T-helper 17 cell (primary cell): ENCODE data around the gene EIF4H. TPM values are rescaled to one million over a fixed set of nuclear protein-coding genes. Genes with fewer than 3 reads are reported as not detected.
"Not testable (repeated sequence)": the region's sequence is repeated elsewhere in the genome, so short reads cannot be mapped to it uniquely, and the experiment has no call there.

Experiments
- ATAC-seq: fragments of 150-1000 bp; cut with Tn5 transposase; 2 replicates; pipeline ENCODE4 v1.10.0; 2021; ENCODE audit warnings: mild to moderate bottlenecking, moderate library complexity
- DNase-seq, 3 donors: peaks; one replicate each; pipeline versions ENCODE4 v3.0.0 to v3.0.0-alpha.2; 2020 to 2021
- H3K9me3 ChIP-seq: one replicate; pipeline ENCODE4 v1.7.0; 2013; ENCODE audit warnings: low read length, mild to moderate bottlenecking; ENCODE audit not compliant: control insufficient read depth, poor library complexity, severe bottlenecking
- H3K27ac Mint-ChIP-seq: one replicate; pipeline ENCODE4 v1.8.0; 2022; ENCODE audit warnings: mild to moderate bottlenecking, moderate library complexity, mixed read lengths
- H3K27me3 Mint-ChIP-seq: one replicate; pipeline ENCODE4 v1.8.0; 2022; ENCODE audit warnings: mixed read lengths
- H3K36me3 Mint-ChIP-seq: one replicate; pipeline ENCODE4 v1.8.0; 2022; ENCODE audit warnings: low read depth, mixed read lengths
- H3K4me1 Mint-ChIP-seq: one replicate; pipeline ENCODE4 v1.8.0; 2022; ENCODE audit warnings: mild to moderate bottlenecking, mixed read lengths
- H3K4me3 Mint-ChIP-seq: one replicate; pipeline ENCODE4 v1.8.0; 2022; ENCODE audit warnings: mild to moderate bottlenecking, moderate library complexity, mixed read lengths
- total RNA-seq, 4 donors: library from RNA in 2 of 4; stranded (reverse) in 2 of 4; gene quantifications; one replicate each; pipeline ENCODE4 v1.2.3 and lab custom pipeline; 2022 to 2026

The EIF4H gene
- total RNA-seq, 2 donors from 2014 or later = 242 to 255 TPM

DNA sequence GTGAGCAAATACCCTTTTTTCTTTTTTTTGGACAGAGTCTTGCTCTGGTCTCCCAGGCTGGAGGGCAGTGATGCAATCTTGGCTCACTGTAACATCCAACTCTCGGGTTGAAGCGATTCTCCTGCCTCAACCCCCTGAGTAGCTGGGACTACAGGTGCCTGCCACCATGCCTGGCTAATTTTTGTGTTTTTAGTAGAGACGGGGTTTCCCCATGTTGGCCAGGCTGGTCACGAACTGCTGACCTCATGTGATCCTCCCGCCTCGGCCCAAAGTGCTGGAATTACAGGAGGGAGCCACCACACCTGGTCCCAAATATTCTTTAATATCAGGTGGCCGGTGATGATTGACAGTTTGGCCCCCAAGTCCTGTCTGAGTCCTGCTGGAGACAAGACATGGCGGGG lies 42.2 kb downstream of the EIF4H start:
- no peaks in the 10 kb centered on the region for H3K9me3 ChIP-seq
- DNase-seq = no peak
- no peaks in the 10 kb centered on the region for H3K36me3 Mint-ChIP-seq
- H3K27ac Mint-ChIP-seq = peak overlapping the region; percentile 56
- ATAC-seq = no peak
- H3K4me1 Mint-ChIP-seq = peaks cover 12% of the 10 kb centered on the region
- no peak overlapping the region for H3K4me3 Mint-ChIP-seq
- H3K27me3 Mint-ChIP-seq = no peaks in the 10 kb centered on the region

DNA sequence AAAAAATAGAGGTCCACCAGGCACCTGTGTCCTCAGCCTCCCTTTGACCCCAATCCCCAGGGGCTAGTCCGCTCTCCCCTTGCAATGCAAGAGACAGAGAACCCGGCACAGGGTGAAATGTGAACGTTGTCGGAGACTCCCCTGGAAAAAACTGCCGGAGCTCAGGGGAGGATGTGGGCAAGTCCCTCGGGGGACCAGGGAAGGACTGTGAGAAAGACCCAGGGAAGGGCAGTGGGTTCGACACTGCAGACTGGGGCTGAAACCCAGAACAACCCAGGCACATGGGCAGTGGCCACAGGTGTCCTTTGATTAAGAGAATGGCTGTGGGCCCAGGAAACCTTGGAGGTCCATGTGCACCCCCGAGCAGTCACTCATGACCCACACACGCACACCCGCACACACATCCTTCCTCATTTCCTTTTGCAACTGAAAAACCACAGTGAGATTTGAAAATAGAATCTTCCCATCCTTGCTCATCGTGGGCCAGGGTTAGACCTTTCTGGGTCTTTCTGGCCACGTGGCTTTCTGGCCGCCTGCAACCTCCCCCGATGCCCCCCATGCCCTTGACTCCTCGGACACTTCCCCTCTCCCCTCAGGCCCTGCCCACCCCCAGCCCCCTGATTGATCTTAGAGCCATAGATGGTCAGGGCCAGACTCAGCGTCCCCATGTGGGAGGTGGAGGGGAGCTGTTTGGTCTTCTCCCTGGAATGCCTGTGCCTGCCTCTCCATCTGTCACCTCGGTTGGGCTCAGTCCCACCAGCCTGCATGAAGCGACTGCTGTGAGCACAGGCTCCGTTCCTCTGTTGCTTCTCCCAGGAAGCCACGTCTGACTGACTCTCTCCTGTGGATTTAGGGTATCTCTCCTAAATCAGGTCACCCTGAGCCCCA lies 43.5 kb downstream of the EIF4H start:
- ATAC-seq = peak; percentile 61
- DNase-seq = no peak
- Mint-ChIP-seq H3K4me1 (peaks cover 13% of the 10 kb centered on the region), H3K36me3 (no peaks in the 10 kb centered on the region), H3K4me3 (peak overlapping the region; percentile 63), H3K27ac (no peak overlapping the region), H3K27me3 (no peaks in the 10 kb centered on the region)
- no peaks in the 10 kb centered on the region for H3K9me3 ChIP-seq

DNA sequence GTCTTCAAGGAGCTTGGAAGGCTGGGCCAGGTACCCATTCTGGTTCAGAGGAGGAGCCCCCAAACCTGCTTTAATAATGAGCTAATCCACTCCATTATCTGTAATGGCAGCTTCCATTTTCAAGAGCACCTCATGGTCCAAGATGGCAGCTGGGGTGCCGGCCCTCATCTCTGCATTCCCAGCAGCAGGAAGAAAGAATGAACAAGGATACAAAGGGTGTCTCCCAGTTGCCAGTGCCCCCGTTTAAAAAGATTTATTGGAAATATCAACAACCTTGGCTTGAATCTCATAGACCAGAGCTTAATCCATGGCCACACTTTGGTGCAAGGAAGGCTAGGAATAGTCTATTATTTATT lies 44.2 kb downstream of the EIF4H start:
- peaks cover 13% of the 10 kb centered on the region for H3K4me1 Mint-ChIP-seq
- DNase-seq = no peak
- ATAC-seq = no peak
- peak overlapping the region; percentile 63 for H3K4me3 Mint-ChIP-seq
- no peaks in the 10 kb centered on the region for H3K36me3 Mint-ChIP-seq
- no peaks in the 10 kb centered on the region for H3K27me3 Mint-ChIP-seq
- H3K9me3 ChIP-seq = no peaks in the 10 kb centered on the region
- no peak overlapping the region for H3K27ac Mint-ChIP-seq

DNA sequence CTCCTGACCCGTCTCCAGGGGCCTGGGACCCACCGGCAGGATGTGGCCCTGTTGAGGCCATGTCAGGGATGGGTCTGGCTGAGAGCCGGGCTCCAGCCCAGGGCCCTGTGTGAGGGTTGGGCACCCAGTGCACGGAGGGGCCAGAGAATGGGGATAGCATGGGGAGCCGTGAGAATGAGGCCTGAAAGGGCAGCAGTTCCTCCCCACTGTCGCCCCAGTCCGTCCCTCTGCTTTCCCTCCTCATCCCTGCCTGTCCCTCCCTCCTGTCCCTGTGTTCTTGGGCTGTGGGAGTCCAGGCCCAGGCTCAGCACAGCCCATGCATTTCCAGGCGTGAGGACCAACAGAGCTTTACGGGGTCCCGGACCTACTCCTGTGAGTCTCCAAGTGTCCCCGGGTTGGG lies 45.3 kb downstream of the EIF4H start:
- H3K27ac Mint-ChIP-seq = no peak overlapping the region
- H3K4me1 Mint-ChIP-seq = peaks cover 13% of the 10 kb centered on the region
- no peaks in the 10 kb centered on the region for H3K9me3 ChIP-seq
- DNase-seq (no peak), ATAC-seq (no peak)
- no peaks in the 10 kb centered on the region for H3K27me3 Mint-ChIP-seq
- no peak overlapping the region for H3K4me3 Mint-ChIP-seq
- no peaks in the 10 kb centered on the region for H3K36me3 Mint-ChIP-seq

DNA sequence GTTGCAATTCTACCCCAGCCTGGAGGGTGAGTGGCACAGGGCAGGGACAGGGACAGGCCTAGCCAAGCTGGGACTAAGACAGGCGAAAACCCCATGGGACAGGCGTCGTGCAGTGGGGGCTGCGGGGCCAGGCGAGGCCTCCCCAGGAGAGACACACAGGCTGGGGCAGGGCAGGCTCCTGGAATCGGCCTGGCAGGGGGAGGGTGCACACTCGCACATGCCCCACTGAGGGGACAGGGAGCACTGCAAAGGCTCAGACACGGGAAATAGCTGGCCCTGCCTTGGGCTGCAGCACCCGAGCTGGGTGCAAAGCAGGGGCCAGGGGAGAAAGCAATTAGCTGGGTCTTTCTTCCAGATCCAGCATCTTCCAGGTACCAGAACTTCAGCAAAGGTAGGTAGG lies 46.1 kb downstream of the EIF4H start:
- H3K4me3 Mint-ChIP-seq = no peak overlapping the region
- ATAC-seq = no peak
- no peak overlapping the region for H3K27ac Mint-ChIP-seq

DNA sequence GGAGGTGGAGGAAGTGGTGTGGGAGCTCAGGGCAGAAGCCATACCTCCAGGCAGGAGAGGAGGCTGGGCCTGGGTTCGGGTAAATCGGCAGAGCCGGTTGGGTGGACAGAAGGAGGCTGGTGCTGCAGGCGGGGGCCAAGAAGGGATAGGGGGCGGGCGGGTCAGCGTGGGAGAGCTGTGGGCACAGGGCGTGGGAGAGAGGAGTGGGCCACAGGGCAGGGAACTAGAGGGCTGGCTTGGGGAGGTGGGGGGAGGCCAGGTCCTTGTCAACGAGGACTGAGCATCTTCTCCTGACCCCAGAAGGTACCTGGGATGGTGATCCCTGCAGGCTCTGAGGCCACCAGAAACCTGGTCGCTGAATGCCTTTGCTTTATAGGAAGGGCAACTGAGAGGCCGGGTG lies 47.6 kb downstream of the EIF4H start:
- H3K27me3 Mint-ChIP-seq = no peaks in the 10 kb centered on the region
- H3K36me3 Mint-ChIP-seq = peaks cover 3% of the 10 kb centered on the region
- H3K27ac Mint-ChIP-seq = no peak overlapping the region
- H3K9me3 ChIP-seq = no peaks in the 10 kb centered on the region
- H3K4me1 Mint-ChIP-seq = peaks cover 14% of the 10 kb centered on the region
- ATAC-seq (no peak), DNase-seq (no peak)
- H3K4me3 Mint-ChIP-seq = no peak overlapping the region

More for the DNA sequence above, 46.1 kb downstream of the EIF4H start:
- Mint-ChIP-seq H3K27me3 (no peaks in the 10 kb centered on the region), H3K4me1 (peaks cover 11% of the 10 kb centered on the region), H3K36me3 (no peaks in the 10 kb centered on the region)
- H3K9me3 ChIP-seq = no peaks in the 10 kb centered on the region
- DNase-seq = no peak

DNA sequence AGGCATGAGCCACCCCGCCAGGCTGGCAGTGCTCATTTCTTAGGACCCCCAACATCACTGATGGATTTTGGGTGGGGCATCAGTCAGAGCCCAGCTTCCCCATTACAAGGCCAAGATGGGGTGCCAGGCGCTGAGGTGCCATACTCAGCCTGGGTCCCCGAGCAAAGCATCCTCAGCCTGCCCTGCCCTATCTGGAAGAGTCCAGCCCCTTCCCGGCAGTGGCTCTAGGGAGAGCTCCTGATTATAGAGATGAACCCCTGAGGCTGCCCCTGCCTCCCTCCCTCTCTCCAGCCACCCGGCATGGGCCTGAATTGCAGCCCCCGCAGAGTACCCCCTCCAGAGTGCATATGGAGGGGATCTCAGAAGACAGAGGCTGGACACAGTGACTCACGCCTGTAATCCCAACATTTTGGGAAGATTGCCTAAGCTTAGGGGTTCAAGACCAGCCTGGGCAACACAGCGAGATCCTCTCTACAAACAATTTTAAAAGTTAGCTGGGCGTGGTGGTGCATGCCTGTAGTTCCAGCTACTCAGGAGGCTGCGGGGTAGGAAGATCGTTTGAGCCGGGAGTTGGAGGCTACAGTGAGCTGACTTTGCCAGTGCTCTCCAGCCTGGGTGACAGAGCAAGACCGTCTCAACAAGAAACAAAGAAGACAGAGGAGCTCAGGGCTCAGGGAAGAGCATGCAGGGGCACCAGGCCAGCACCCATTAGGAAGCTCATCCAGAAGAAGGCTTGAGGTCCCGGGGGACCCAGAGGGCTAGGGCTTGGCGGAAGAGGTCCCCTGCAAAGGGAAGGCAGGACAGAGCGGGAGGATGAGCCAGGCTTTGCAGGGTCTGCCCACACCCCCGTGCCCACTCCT lies 48.9 kb downstream of the EIF4H start:
- ATAC-seq (no peak), DNase-seq (no peak)
- peak overlapping the region; percentile 74 for H3K27ac Mint-ChIP-seq
- no peak overlapping the region for H3K4me3 Mint-ChIP-seq
- H3K4me1 Mint-ChIP-seq = peaks cover 9% of the 10 kb centered on the region
- H3K36me3 Mint-ChIP-seq = peaks cover 3% of the 10 kb centered on the region
- H3K27me3 Mint-ChIP-seq = no peaks in the 10 kb centered on the region
- H3K9me3 ChIP-seq = no peaks in the 10 kb centered on the region

DNA sequence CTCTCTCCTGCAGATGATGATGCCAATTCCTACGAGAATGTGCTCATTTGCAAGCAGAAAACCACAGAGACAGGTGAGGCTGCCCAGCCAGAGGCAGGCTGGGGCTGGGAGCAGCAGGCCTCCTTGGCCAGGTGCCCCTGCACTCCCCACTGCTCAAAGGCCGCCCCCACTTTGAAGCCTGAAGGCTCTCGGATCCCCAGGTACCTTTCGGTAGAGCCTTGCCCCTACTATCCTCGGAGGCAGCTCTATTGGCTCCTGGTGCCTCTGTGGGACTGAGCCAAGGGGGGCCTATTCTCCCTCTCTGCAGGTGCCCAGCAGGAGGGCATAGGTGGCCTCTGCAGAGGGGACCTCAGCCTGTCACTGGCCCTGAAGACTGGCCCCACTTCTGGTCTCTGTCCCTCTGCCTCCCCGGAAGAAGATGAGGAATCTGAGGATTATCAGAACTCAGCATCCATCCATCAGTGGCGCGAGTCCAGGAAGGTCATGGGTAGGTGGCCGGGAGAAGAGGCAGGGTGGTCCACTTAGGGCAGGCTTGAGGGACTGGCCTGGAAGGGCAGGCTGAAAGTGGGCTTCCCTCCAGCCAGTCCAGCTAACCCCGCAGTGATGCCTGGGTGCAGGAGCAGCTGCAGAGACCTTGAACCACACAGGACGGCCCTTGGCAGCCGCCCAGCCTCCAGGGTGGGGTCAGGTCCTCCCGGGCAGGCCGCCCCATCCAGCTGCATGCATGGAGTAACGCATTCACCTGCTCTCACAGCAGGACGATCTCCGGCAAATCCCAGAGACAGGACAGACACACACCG lies 49.8 kb downstream of the EIF4H start:
- peak overlapping the region; percentile 74 for H3K27ac Mint-ChIP-seq

DNA sequence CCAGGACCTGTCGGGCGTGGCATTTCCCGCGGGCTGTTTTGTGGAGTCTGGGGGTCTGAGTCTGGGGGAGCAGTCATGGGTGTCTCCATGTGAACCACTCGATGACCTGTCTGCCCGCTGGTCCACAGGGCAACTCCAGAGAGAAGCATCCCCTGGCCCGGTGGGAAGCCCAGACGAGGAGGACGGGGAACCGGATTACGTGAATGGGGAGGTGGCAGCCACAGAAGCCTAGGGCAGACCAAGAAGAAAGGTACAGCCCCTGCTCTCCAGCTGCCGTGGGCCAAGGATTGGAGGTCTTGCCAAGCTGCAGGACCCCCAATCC lies 50.3 kb downstream of the EIF4H start:
- peak overlapping the region; percentile 43 for H3K4me3 Mint-ChIP-seq
- no peaks in the 10 kb centered on the region for H3K9me3 ChIP-seq
- peaks cover 3% of the 10 kb centered on the region for H3K36me3 Mint-ChIP-seq
- no peak for DNase-seq
- H3K4me1 Mint-ChIP-seq = peaks cover 6% of the 10 kb centered on the region
- ATAC-seq = no peak
- H3K27ac Mint-ChIP-seq = no peak overlapping the region
- no peaks in the 10 kb centered on the region for H3K27me3 Mint-ChIP-seq

More for the DNA sequence above, 49.8 kb downstream of the EIF4H start:
- peaks cover 6% of the 10 kb centered on the region for H3K4me1 Mint-ChIP-seq
- H3K36me3 Mint-ChIP-seq = peaks cover 3% of the 10 kb centered on the region
- ATAC-seq (no peak), DNase-seq (no peak)
- H3K27me3 Mint-ChIP-seq = no peaks in the 10 kb centered on the region
- H3K4me3 Mint-ChIP-seq = no peak overlapping the region
- H3K9me3 ChIP-seq = no peaks in the 10 kb centered on the region

DNA sequence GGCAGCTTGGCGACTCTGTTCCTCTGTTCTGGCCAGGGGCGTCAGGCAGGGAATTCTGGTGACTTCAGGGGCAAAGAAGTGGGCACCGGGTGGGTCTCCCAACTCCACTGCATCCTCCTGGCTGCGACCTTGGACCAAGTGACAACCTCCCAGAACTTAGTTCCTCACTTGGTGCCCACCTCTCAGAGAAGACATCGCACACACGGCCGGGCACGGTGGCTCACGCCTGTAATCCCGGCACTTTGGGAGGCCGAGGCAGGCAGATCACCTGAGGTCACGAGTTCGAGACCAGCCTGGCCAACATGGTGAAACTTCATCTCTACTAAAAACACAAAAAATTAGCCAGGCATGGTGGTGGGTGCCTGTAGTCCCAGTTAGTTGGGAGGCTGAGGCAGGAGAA lies 50.8 kb downstream of the EIF4H start:
- not testable (repeated sequence) for H3K9me3 ChIP-seq, DNase-seq, ATAC-seq, H3K36me3 Mint-ChIP-seq, H3K27ac Mint-ChIP-seq, H3K4me3 Mint-ChIP-seq, H3K4me1 Mint-ChIP-seq, H3K27me3 Mint-ChIP-seq

DNA sequence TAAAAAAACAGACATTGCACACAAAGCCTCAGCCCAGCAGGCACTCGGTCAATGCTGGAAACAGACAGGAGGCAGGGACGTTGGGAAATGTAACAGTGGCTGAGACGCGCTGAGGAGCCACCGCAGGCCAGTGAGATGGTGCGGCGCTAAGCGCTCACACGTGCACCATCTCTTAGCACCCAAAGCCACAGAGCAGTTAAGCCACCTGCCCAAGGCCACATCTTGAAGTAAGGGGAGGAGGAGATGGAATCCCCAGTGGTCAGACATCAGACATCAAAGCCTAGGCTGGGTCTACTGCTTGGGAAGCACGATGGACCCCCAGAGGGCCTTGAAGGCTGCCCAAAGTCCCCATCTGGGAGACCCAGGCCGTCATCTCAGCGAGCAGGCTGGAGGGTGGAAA lies 51.2 kb downstream of the EIF4H start:
- no peak overlapping the region for H3K27ac Mint-ChIP-seq
- no peak overlapping the region for H3K4me3 Mint-ChIP-seq
- ATAC-seq (no peak), DNase-seq (no peak)
- H3K36me3 Mint-ChIP-seq = peaks cover 3% of the 10 kb centered on the region
- no peaks in the 10 kb centered on the region for H3K27me3 Mint-ChIP-seq
- no peaks in the 10 kb centered on the region for H3K9me3 ChIP-seq
- peaks cover 6% of the 10 kb centered on the region for H3K4me1 Mint-ChIP-seq

DNA sequence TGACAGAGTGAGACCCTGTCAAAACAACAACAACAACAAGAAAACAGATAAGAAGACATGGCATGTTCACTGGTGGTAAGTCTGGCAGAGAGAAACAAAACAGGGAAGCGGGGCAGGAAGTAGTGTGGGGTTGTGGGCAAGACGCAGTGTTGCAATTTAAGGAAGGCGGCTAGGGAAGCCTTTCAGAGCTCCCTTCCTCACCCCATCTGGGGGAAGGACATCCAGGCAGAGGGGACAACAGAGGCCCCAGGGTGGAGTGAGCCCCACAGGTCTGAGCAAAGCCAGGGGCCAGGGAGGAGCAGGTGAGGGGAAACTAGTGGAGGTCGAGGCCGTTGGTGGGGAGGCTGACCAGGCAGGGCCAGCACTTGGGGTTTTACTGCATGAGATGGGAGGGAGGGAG lies 52.5 kb downstream of the EIF4H start:
- Mint-ChIP-seq H3K4me3 (peak overlapping the region; percentile 52), H3K36me3 (peaks cover 3% of the 10 kb centered on the region), H3K27me3 (no peaks in the 10 kb centered on the region), H3K27ac (peak overlapping the region; percentile 39), H3K4me1 (peaks cover 4% of the 10 kb centered on the region)
- H3K9me3 ChIP-seq = no peaks in the 10 kb centered on the region
- no peak for DNase-seq
- no peak for ATAC-seq
